HepG2 (cell line): Measurements from ENCODE around the gene NOTO.

Source experiments
- ATF7 ChIP-seq, 2 experiments: fragments of 450-650 bp in 1 of 2; sonication (generic) in 1 of 2; formaldehyde crosslinking in 1 of 2; IDR thresholded peaks; 2 replicates each; pipeline versions ENCODE4 v1.4.0 to v1.6.1; 2016 to 2020; ENCODE audit warnings: antibody characterized with exemption in 1 of 2, mild to moderate bottlenecking in 1 of 2, missing genetic modification reagents in 1 of 2
- CREM ChIP-seq, 2 experiments: sonication (generic) in 1 of 2; formaldehyde crosslinking in 1 of 2; IDR thresholded peaks; 2 replicates each; pipeline versions ENCODE4 v1.4.0 to v1.6.1; 2016 to 2020; ENCODE audit warnings: antibody characterized with exemption in 1 of 2, mild to moderate bottlenecking in 1 of 2, missing genetic modification reagents in 1 of 2
- CTCF ChIP-seq: sonication (generic); formaldehyde crosslinking; IDR thresholded peaks from 2 replicates; pipeline ENCODE4 v1.5.0; 2020; ENCODE audit warnings: mild to moderate bottlenecking, missing genetic modification reagents, moderate library complexity
- PRPF4 ChIP-seq: fragments of 200-400 bp; formaldehyde crosslinking; IDR thresholded peaks from 2 replicates; pipeline ENCODE4 v1.6.1; 2016; ENCODE audit warnings: low read length, low read depth; ENCODE audit not compliant: poor library complexity, severe bottlenecking
- RAD21 ChIP-seq: fragments of 450-650 bp; formaldehyde crosslinking; IDR thresholded peaks from 2 replicates; pipeline ENCODE4 v1.5.0; 2020; ENCODE audit warnings: mild to moderate bottlenecking
- SIN3A ChIP-seq: IDR thresholded peaks from 2 replicates; pipeline ENCODE4 v1.6.1; 2011; ENCODE audit warnings: low read depth, mild to moderate bottlenecking, control low read depth, low read length, borderline replicate concordance
- SMARCE1 ChIP-seq: fragments of 450-650 bp; IDR thresholded peaks from 2 replicates; pipeline ENCODE4 v1.6.1; 2017; ENCODE audit warnings: borderline replicate concordance
- SRSF9 ChIP-seq: fragments of 200-400 bp; formaldehyde crosslinking; IDR thresholded peaks from 2 replicates; pipeline ENCODE4 v1.6.1; 2018; ENCODE audit warnings: borderline replicate concordance, mild to moderate bottlenecking, low read depth, low read length; ENCODE audit not compliant: insufficient read depth, poor library complexity, severe bottlenecking
- TBL1XR1 ChIP-seq: fragments of 150-350 bp; IDR thresholded peaks from 2 replicates; pipeline ENCODE4 v1.6.1; 2014; ENCODE audit warnings: borderline replicate concordance, low read length; ENCODE audit not compliant: partially characterized antibody
- TF ChIP-seq, protein P1 (sequence below): sonication (generic); formaldehyde crosslinking; IDR thresholded peaks from 2 replicates; pipeline ENCODE4 v1.5.0; 2020; ENCODE audit warnings: mild to moderate bottlenecking, missing genetic modification reagents

DNA sequence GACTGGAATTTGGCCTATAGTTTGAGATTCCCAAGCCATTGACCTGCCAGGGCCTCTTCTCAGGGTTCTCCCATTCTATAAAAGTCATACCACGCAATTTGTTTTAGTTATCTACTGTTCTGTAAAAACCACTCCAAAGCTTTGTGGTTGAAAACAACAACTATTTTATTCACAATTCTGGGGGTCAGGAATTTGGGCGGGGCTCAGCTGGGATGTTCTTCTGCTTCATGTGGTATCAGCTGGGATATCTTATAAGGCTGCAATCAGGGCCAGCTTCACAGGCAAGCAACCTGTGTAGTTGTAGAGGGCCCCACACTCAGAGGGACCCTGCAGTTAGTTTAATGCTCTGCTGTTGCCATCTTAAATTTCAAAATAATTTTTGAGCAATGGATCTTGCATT, 16.4 kb upstream of the NOTO start:
- no peak for TF ChIP-seq SMARCE1
- TF ChIP-seq SIN3A, result no peak
- no peak for TF ChIP-seq PRPF4
- TF ChIP-seq CTCF (CRISPR knock-in tag), result no peak
- TF ChIP-seq, protein P1, sequence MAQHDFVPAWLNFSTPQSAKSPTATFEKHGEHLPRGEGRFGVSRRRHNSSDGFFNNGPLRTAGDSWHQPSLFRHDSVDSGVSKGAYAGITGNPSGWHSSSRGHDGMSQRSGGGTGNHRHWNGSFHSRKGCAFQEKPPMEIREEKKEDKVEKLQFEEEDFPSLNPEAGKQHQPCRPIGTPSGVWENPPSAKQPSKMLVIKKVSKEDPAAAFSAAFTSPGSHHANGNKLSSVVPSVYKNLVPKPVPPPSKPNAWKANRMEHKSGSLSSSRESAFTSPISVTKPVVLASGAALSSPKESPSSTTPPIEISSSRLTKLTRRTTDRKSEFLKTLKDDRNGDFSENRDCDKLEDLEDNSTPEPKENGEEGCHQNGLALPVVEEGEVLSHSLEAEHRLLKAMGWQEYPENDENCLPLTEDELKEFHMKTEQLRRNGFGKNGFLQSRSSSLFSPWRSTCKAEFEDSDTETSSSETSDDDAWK, result no peak
- no peak for TF ChIP-seq CREM (IDR thresholded peaks at IDR 0.05)
- TF ChIP-seq CREM (CRISPR knock-in tag; IDR thresholded peaks at IDR 0.05), result no peak
- TF ChIP-seq ATF7 (IDR thresholded peaks at IDR 0.05), result no peak
- no peak for TF ChIP-seq ATF7 (CRISPR knock-in tag; IDR thresholded peaks at IDR 0.05)
- TF ChIP-seq SRSF9, result no peak
- no peak for TF ChIP-seq RAD21 (CRISPR knock-in tag)
- TF ChIP-seq TBL1XR1, result no peak
